CD1c-positive myeloid dendritic cell (primary cell): ENCODE measurements around the gene TLR6.
A peak's percentile ranks its signal among the peaks of the same experiment; 100 is the strongest.
"Not testable (repeated sequence)": the region's sequence is repeated elsewhere in the genome, so short reads cannot be mapped to it uniquely, and the experiment has no call there.

Experiments
- DNase-seq: peaks from one replicate; pipeline ENCODE4 v3.0.0-alpha.2; 2016; ENCODE audit errors: extremely low spot score

TLR6 gene

DNA sequence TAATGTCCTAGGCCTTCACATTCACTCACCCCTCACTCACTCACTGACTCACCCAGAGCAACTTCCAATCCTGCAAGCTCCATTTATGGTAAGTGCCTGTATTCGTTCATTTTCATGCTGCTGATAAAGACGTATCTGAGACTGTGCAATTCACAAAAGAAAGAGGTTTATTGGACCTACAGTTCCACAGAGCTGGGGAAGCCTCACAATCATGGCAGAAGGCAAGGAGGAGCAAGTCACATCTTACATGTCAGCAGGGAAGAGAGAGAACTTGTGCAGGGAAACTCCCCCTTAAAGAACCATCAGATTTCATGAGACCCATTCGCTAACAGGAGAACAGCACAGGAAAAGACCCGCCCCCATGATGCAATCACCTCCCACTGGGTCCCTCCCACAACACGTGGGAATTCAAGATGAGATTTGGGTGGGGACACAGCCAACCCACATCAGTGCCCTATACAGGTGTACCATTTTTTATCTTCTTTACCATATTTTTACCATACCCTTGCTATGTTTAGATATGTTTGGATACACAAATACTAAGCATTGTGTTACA is 33.8 kb downstream of the TLR6 start:
- DNase-seq: no peak

DNA sequence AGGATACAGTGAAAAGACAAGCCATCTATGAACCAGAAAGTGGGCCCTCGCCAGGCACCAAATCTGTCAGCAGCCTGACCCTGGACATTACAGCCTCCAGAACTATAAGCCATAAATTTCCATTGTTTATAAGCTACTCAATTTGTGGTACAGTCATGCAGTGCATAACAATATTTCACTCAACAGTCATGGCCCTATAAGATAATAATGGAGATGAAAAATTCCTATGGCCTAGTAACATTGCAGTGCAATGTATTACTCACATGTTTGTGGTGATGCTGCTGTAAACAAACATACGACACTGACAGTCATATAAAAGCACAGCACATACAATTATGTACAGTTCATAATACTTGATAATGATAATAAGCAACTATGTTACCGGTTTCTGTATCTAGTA is 34.9 kb downstream of the TLR6 start:
- DNase-seq: no peak

GRCh38 chr4:38820329-38821061 is 36.1 kb downstream of the TLR6 start:
- DNase-seq: no peak

- no peak for DNase-seq
These were observed 37.0 kb downstream of the TLR6 start for GRCh38 chr4:38819569-38819968.

- no peak for DNase-seq
These were observed 38.1 kb downstream of the TLR6 start for GRCh38 chr4:38818441-38818976.

DNA sequence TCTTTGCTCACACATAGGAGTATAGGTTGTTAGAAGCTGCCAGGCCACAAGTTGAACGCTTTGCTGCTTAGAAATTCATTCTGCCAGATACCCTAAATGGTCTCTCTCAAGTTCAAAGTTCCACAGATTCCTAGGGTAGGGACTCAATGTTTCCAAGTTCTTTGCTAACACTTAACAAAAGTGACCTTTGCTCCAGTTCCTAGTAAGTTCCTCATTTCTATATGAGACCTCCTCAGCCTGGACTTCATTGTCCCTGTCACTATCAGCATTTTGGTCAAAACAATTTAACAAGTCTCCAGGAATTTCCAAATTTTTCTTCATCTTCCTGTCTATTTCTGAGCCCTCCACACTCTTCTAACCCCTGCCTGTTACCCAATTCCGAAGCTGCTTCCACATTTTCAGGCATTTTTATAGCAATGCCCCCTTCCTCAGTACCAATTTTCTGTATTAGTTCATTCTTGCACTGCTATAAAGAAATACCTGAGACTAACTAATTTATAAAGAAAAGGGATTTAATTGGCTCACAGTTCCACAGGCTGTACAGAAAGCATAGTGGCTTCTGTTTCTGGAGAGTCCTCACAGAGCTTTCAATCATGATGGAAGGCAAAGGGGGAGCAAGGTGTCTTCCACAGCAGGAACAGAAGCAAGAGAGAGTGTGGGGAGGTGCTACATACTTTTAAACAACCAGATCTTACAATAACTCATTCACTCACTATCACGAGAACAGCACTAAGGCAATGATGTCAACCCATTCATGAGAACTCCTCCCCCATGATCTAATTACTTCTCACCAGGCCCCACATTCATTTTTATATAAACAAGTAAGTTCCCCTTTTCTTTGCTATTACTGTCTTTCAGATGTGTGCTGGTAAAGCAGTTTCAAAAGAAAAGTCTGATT is 40.5 kb downstream of the TLR6 start:
- peak; percentile 87 for DNase-seq

- DNase-seq: no peak
These were observed 42.2 kb downstream of the TLR6 start for GRCh38 chr4:38814386-38814785.

DNA sequence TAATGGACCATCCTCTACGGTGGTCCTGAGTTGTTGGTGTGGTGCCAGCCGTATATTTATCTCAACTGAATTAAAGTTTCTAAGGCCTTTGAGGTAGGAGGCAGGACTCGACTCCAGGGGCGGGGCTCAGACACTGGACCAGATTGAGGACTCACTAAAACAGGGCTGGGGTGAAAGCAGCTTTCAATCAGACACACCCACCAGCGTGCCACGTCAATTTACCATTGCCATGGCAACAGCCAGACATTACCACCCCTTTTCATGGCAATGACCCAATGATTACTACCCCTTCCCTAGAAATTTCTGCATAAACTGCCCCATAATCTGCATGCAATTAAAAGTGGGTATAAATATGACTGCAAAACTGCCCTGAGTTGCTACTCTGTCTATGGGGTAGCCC is 45.3 kb downstream of the TLR6 start:
- no peak for DNase-seq

- DNase-seq: not testable (repeated sequence)
These were observed 49.2 kb downstream of the TLR6 start for GRCh38 chr4:38807462-38807861.

DNA sequence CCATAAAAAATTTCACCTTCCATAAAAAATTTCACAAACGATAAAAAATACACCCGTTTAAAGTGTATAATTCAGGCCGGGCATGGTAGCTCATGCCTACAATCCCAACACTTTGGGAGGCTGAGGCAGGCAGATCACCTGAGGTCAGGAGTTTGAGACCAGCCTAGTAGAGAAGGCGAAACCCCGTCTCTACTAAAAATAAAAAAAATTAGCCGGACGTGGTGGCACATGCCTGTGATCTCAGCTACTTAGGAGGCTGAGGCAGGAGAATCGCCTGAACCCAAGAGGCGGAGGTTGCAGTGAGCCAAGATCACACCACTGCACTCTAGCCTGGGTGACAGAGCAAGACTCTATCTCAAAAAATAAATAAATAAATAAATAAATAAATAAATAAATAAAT is 50.4 kb downstream of the TLR6 start:
- DNase-seq: not testable (repeated sequence)

DNA sequence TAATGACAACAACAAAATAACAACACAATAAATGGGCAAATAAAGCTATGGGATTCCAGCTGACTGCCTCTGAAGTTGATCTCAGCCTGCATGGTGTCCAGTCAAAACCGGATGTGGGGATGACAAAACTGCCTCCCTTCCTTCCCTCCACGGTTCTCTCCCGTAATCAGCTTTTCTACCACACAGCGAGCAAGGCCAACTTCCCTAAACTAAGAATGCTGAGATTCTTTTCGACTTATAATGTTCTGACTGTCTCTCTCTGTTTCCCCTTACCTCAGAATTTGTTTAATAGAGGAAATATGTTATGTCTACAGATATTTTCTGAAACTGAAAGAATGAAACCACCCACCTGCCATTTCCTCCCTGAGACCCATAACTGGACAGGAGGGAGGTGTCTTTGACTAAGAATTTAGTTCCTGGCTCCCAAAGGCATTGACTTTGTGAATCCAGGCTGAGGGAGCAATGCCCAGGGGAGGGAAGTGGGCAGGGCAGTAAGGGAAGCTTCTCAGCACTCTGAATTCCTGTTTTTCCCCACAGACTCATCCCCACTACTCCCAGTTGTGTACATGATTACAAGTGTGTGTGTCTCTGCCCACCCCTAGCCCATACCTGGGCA is 51.0 kb downstream of the TLR6 start:
- peak; percentile 90 for DNase-seq

DNA sequence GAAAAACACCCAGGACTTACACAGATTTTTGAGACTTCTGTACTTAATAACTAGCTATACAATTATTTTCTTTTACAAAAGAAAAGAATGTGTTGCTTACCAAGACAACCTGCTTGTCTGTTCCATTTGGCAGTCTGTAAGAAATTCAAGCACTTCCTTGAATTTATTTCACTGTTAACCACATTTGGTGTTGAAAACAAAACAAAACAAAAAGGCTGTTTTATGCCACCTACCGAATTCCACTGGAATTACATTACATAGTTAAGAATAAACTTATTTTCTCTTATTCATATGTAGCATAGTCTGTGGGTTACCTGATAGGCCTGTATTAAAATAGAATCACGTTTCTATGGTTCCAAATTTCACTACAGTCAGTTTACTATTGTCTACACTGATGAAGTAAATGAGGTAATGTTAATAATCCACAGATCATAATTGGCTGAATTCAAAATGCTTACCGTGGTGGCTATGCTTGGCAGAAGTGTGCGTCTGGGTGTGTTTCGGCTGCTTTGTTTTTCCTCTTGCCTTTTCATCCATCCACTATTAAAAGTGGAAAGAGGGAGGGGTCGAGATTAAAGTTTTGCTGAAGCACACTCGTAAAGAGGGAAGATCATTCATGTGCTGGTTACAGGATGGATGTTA is 51.8 kb downstream of the TLR6 start, which contains the start of gene TLR1:
Gene TLR1, minus strand, starts transcription at position 138 of the 642 bp plus-strand sequence. CDS start 5,960 bp downstream, outside the sequence.
- DNase-seq: peak; percentile 90

DNA sequence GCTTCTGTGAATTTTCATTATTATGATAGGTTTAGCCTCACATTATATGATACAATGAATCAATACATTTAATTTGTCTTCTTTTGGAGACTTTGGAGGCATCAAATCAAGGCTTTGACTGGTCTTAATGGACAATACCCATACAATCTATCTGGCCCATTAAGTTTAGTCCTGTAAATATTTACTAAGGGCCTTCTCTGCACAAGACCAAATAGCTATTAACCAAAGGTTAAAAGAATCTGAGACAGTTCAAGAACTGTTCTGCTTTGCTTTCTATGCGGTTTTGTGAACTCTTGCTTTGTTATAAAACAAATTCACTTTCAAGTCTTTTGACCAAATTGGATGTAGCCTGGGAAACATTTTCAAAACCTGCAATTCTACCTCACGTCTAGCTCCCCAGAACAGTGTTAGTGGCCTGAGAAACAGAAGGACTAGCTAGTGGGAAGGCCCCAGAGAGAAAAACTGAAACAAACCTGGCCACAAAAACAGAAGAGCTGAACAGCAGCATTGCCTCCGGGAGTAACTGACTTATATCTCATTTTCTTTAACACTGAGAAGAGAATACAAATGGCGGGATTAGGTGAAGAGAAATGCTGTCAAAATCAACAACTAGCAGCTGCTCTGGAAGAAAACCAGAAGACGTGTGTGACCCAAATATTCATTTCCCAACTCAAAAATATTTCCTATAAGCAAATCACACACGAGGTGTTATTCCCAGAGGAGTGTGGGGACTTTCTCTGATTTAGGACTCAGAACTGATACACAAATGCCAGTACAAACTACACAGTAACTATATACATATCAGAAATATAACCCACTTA is 52.6 kb downstream of the TLR6 start:
- peak; percentile 26 for DNase-seq

- no peak for DNase-seq
These were observed 53.9 kb downstream of the TLR6 start for GRCh38 chr4:38802561-38803355.

DNA sequence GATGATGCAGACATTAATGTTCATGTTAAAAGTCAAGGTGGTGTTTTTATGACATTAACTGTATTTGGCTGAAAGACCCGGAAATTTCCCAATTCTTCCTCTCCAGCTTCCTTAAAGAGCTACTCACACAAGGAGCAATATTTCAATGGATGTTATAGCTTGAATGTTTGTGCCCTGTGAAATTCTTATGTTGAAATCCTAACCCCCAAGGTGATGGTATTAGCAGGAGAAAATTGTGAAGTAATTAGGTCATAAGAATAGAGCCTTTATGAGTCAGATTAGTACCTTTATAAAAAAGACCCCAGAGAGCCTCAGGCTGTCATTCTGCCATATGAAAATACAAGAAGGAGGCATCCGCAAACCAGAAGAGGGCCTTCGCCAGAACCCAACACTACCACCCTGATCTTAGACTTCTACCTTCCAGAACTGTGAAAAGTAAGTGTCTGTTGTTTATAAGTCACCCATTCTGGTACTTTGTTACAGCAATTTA is 55.6 kb downstream of the TLR6 start:
- DNase-seq: no peak

DNA sequence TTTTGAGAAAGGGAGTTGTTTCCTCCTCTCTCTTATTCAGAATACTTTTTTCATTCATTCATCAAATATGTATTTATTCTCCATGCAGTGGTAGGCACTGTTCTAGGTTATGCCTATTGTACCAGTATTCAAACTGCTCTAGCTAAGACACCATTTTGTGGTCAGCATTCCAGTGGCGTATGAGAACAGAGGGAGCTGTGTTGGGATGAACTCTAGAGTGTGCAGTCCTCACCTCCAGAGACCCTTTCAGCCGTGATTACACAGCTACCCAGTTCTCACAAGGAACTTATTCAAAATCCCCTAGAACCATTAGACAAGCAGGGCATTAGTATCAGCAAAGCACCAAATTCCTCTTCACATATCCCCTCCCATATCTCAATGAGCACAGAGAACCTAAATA is 56.3 kb downstream of the TLR6 start:
- no peak for DNase-seq

GRCh38 chr4:38795087-38795486 is 61.5 kb downstream of the TLR6 start:
- DNase-seq: no peak

- no peak for DNase-seq
These were observed 62.6 kb downstream of the TLR6 start for GRCh38 chr4:38794051-38794450.

- peak; percentile 77 for DNase-seq
These were observed 65.6 kb downstream of the TLR6 start for GRCh38 chr4:38791010-38791409.
